Type B pancreatic cell (in vitro differentiated cells): ENCODE measurements around the gene HAGH. TPM values are rescaled to one million over a fixed set of nuclear protein-coding genes. Genes with fewer than 3 reads are reported as not detected.

ENCODE experiments used
- DNase-seq: peaks from one replicate; pipeline ENCODE4 v3.0.0; 2021; ENCODE audit warnings: mixed read lengths; ENCODE audit not compliant: unreplicated experiment; ENCODE audit errors: extremely low spot score
- H3K27ac Mint-ChIP-seq: 2 replicates; pipeline ENCODE4 v1.8.0; 2021; ENCODE audit warnings: mild to moderate bottlenecking, mixed read lengths
- H3K27me3 Mint-ChIP-seq: 2 replicates; pipeline ENCODE4 v1.8.0; 2021; ENCODE audit warnings: mixed read lengths
- H3K36me3 Mint-ChIP-seq: 2 replicates; pipeline ENCODE4 v1.8.0; 2021; ENCODE audit warnings: mixed read lengths
- H3K4me1 Mint-ChIP-seq: one replicate; pipeline ENCODE4 v1.8.0; 2021; ENCODE audit warnings: mixed read lengths; ENCODE audit not compliant: unreplicated experiment
- H3K4me3 Mint-ChIP-seq: 2 replicates; pipeline ENCODE4 v1.8.0; 2021; ENCODE audit warnings: mild to moderate bottlenecking, mixed read lengths
- H3K9me3 Mint-ChIP-seq: 2 replicates; pipeline ENCODE4 v1.8.0; 2021; ENCODE audit warnings: mixed read lengths
- total RNA-seq: library from RNA; stranded (reverse); gene quantifications from 2 replicates; pipeline ENCODE4 v1.2.1, GENCODE V29; 2021; ENCODE audit warnings: low replicate concordance
- TF ChIP-seq, protein P1 (sequence below): fragments of 200-600 bp; sonication (generic); conservative IDR thresholded peaks from 2 replicates; pipeline ENCODE4 v1.5.0; 2021; ENCODE audit warnings: antibody characterized with exemption, mild to moderate bottlenecking

HAGH gene
- total RNA-seq, 1 donor from 2014 or later = 36.7 TPM

DNA sequence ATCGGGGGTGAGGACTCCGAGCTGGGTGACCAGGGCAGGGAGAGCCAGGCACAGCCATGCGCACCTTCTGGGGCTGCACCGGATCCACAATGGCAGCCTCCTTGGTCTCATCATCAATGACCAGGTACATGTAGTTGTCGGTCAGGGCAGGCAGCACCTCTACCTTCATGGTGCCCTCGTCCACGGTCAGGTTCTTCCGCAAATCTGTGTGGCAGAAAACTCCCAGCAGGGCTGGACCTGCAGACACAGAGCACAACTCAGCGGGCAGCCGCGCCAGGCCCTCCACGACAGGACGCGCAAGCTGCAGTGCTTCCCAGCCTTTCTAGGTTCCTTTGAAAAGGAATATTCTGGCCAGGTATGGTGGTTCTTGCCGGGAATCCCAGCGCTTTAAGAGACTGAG lies 3.8 kb downstream of the HAGH start:
- no peak for DNase-seq
- H3K4me3 Mint-ChIP-seq = no peak overlapping the region
- H3K27me3 Mint-ChIP-seq = no peaks in the 10 kb centered on the region
- no peaks in the 10 kb centered on the region for H3K36me3 Mint-ChIP-seq
- H3K9me3 Mint-ChIP-seq = no peaks in the 10 kb centered on the region
- TF ChIP-seq, protein P1, sequence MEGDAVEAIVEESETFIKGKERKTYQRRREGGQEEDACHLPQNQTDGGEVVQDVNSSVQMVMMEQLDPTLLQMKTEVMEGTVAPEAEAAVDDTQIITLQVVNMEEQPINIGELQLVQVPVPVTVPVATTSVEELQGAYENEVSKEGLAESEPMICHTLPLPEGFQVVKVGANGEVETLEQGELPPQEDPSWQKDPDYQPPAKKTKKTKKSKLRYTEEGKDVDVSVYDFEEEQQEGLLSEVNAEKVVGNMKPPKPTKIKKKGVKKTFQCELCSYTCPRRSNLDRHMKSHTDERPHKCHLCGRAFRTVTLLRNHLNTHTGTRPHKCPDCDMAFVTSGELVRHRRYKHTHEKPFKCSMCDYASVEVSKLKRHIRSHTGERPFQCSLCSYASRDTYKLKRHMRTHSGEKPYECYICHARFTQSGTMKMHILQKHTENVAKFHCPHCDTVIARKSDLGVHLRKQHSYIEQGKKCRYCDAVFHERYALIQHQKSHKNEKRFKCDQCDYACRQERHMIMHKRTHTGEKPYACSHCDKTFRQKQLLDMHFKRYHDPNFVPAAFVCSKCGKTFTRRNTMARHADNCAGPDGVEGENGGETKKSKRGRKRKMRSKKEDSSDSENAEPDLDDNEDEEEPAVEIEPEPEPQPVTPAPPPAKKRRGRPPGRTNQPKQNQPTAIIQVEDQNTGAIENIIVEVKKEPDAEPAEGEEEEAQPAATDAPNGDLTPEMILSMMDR = no peak
- H3K4me1 Mint-ChIP-seq = peaks cover 5% of the 10 kb centered on the region
- no peak overlapping the region for H3K27ac Mint-ChIP-seq

GRCh38 chr16:1821861-1822611 lies 4.6 kb downstream of the HAGH start:
- Mint-ChIP-seq H3K9me3 (no peaks in the 10 kb centered on the region), H3K27me3 (no peaks in the 10 kb centered on the region), H3K4me1 (no peaks in the 10 kb centered on the region), H3K27ac (no peak overlapping the region), H3K36me3 (no peaks in the 10 kb centered on the region), H3K4me3 (no peak overlapping the region)
- TF ChIP-seq, protein P1 = no peak
- DNase-seq = no peak

DNA sequence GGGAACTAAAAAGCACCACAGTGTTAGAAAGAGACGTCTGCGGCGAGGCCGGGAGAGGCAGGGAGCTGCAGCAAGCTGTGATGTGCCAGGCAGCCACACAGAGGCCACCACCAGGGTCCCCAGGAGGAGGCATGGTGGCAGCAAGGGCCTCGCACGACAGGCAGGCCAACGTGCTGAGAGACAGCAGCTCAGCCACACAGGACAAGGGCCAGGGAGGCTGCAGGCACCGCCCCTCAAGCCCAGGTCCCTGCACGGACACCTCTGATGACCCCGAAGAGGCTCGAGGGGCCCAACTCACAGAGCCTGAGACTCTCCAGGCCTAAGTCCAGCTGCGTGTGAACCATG lies 5.7 kb downstream of the HAGH start:
- no peaks in the 10 kb centered on the region for H3K27me3 Mint-ChIP-seq
- no peaks in the 10 kb centered on the region for H3K9me3 Mint-ChIP-seq
- no peaks in the 10 kb centered on the region for H3K4me1 Mint-ChIP-seq
- H3K4me3 Mint-ChIP-seq = no peak overlapping the region
- DNase-seq = no peak
- TF ChIP-seq, protein P1 = no peak
- no peaks in the 10 kb centered on the region for H3K36me3 Mint-ChIP-seq
- H3K27ac Mint-ChIP-seq = no peak overlapping the region

DNA sequence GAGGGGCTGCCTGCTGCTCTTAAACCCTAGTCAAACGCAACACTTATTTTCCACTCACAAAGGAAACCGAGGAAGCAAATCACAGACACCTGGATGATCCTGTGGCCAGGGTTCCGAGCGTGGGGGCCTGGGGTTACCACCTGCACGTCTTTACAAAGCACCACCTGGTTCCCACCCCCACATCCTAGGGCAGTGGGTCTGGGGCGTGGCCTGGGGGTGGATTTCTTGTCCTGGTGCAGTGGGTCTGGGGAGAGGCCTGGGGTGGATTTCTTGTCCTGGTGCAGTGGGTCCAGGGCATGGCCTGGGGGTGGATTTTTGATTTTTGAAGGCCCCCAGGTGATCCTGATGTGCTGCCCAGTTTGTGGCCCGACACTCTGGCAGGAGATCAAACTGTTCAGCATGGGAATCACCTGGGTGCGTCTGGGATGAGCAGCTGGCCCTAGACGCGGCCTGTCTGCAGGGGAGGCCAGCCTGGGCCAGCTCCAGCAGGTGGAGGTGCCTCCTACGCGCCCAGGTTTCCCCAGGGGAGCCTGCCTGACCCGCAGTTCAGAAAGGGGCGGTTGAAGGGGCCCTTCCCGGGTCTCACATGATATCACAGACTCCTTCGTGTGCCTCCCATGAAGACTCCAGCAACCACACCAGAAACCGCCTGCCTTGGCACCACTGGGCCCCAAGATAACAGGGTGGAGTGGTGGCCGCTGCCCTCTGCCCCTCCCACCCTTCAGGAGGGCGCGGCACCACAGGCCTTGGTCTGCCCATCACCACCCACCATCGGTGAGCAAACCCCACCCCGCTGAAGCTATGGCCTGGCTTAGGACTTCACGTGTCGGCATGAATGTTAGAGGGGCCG lies 6.3 kb downstream of the HAGH start:
- DNase-seq = no peak
- H3K36me3 Mint-ChIP-seq = peaks cover 2% of the 10 kb centered on the region
- no peaks in the 10 kb centered on the region for H3K9me3 Mint-ChIP-seq
- H3K27ac Mint-ChIP-seq = no peak overlapping the region
- no peaks in the 10 kb centered on the region for H3K4me1 Mint-ChIP-seq
- TF ChIP-seq, protein P1 = no peak
- H3K4me3 Mint-ChIP-seq = no peak overlapping the region
- H3K27me3 Mint-ChIP-seq = no peaks in the 10 kb centered on the region

GRCh38 chr16:1819611-1820010 lies 7.0 kb downstream of the HAGH start:
- H3K27me3 Mint-ChIP-seq = no peaks in the 10 kb centered on the region
- no peaks in the 10 kb centered on the region for H3K9me3 Mint-ChIP-seq
- H3K4me3 Mint-ChIP-seq = no peak overlapping the region
- H3K36me3 Mint-ChIP-seq = peaks cover 6% of the 10 kb centered on the region
- TF ChIP-seq, protein P1 = no peak
- no peak for DNase-seq
- no peak overlapping the region for H3K27ac Mint-ChIP-seq
- no peaks in the 10 kb centered on the region for H3K4me1 Mint-ChIP-seq
